Measurements from ENCODE around the gene EMILIN2.

GRCh38 chr18:2884706-2885285 is 38.0 kb downstream of the EMILIN2 start:
- TF ChIP-seq STAT6 (CRISPR knock-in tag; conservative IDR thresholded peaks at IDR 0.05; ENCODE audit: low read depth) (no peak), E2F1 (CRISPR knock-in tag; IDR thresholded peaks at IDR 0.05) (no peak), ZNF396 (CRISPR knock-in tag; IDR thresholded peaks at IDR 0.05; ENCODE audit: borderline replicate concordance) (no peak), E2F5 (CRISPR knock-in tag; IDR thresholded peaks at IDR 0.05) (no peak), TEAD4 (CRISPR knock-in tag; IDR thresholded peaks at IDR 0.05) (no peak)

All from WTC11 (cell line).